H1 (cell line): ENCODE results near the gene C18orf63. TPM values are rescaled to one million over a fixed set of nuclear protein-coding genes. Genes with fewer than 3 reads are reported as not detected.

ENCODE experiments used
- CTCF ChIA-PET: fragments of 300-600 bp; sonication (Branson Sonifier 250); formaldehyde crosslinking; loops from one replicate; lab custom pipeline; 2021; ENCODE audit not compliant: partially characterized antibody; lab: Charles Lee
- POLR2A ChIA-PET: fragments of 300-600 bp; sonication (Branson Sonifier 250); formaldehyde crosslinking; loops from one replicate; lab custom pipeline; 2021; ENCODE audit warnings: inconsistent platforms; ENCODE audit not compliant: partially characterized antibody; lab: Charles Lee
- DNase-seq, 2 experiments: peaks; one replicate each; pipeline versions ENCODE4 v3.0.0 to v3.0.0-alpha.2; 2010 to 2022; ENCODE audit warnings: low spot score in 2 of 2, low read depth in 1 of 2, mixed read lengths in 1 of 2
- FAIRE-seq: peaks from 2 replicates; lab custom pipeline; 2011; peaks lifted over from hg19 to GRCh38; lab: Jason Lieb, UNC
- H2AFZ ChIP-seq: 2 replicates; pipeline ENCODE4 v1.8.1; 2012; ENCODE audit warnings: low read length, inconsistent platforms
- H2AK5ac ChIP-seq: 2 replicates; pipeline ENCODE4 v1.6.1; 2013; ENCODE audit warnings: low read depth, low read length
- H2BK120ac ChIP-seq: replicated peaks from 2 replicates; pipeline ENCODE3; 2013; ENCODE audit warnings: low read depth, low read length, inconsistent platforms
- H2BK12ac ChIP-seq: 2 replicates; pipeline ENCODE4 v1.6.1; 2013; ENCODE audit warnings: low read depth, low read length
- H2BK15ac ChIP-seq: 2 replicates; pipeline ENCODE4 v1.6.1; 2013; ENCODE audit warnings: low read length
- H2BK20ac ChIP-seq: 2 replicates; pipeline ENCODE4 v1.6.1; 2013; ENCODE audit warnings: low read length
- H2BK5ac ChIP-seq: 2 replicates; pipeline ENCODE4 v1.6.1; 2013; ENCODE audit warnings: low read depth, low read length
- H3K14ac ChIP-seq: 2 replicates; pipeline ENCODE4 v1.6.1; 2013; ENCODE audit warnings: inconsistent platforms; ENCODE audit not compliant: insufficient read length
- H3K18ac ChIP-seq: 2 replicates; pipeline ENCODE4 v1.6.1; 2013; ENCODE audit warnings: low read length; ENCODE audit errors: extremely low read depth
- H3K23ac ChIP-seq: 2 replicates; pipeline ENCODE4 v1.6.1; 2013; ENCODE audit warnings: inconsistent platforms; ENCODE audit not compliant: insufficient read length
- H3K23me2 ChIP-seq: 2 replicates; pipeline ENCODE4 v1.6.1; 2013; ENCODE audit warnings: low read depth, low read length
- H3K27ac ChIP-seq: 2 replicates; pipeline ENCODE4 v1.6.1; 2011; ENCODE audit warnings: low read depth, low read length, inconsistent platforms
- H3K27me3 ChIP-seq, 4 experiments: replicated peaks in 1 of 4; 1 replicate in 1 of 4; 2 replicates in 3 of 4; pipeline versions ENCODE4 v1.6.1 to v1.8.1; 2011 to 2013; ENCODE audit warnings: low read length in 3 of 4, mild to moderate bottlenecking in 3 of 4, inconsistent platforms in 2 of 4, mixed read lengths in 2 of 4, moderate library complexity in 1 of 4; ENCODE audit not compliant: control insufficient read depth in 3 of 4, insufficient read depth in 3 of 4; ENCODE audit errors: extremely low read depth in 1 of 4
- H3K36me3 ChIP-seq, 4 experiments: 2 replicates each; pipeline versions ENCODE4 v1.6.1 to v1.8.1; 2011 to 2013; ENCODE audit warnings: mild to moderate bottlenecking in 4 of 4, low read length in 3 of 4, moderate library complexity in 2 of 4, control low read depth in 1 of 4, inconsistent platforms in 1 of 4; ENCODE audit not compliant: insufficient read depth in 4 of 4, control insufficient read depth in 2 of 4
- H3K4ac ChIP-seq: replicated peaks from 2 replicates; pipeline ENCODE3; 2013; ENCODE audit warnings: low read length, low read depth, mixed read lengths, inconsistent platforms; ENCODE audit not compliant: insufficient read length
- H3K4me1 ChIP-seq, 4 experiments: replicated peaks in 1 of 4; 1 replicate in 1 of 4; 2 replicates in 3 of 4; pipeline versions ENCODE4 v1.6.1 to v1.8.1; 2011 to 2013; ENCODE audit warnings: low read length in 3 of 4, inconsistent platforms in 2 of 4, mixed read lengths in 1 of 4; ENCODE audit not compliant: insufficient read depth in 4 of 4, control insufficient read depth in 3 of 4
- H3K4me2 ChIP-seq, 2 experiments: 2 replicates each; pipeline versions ENCODE4 v1.6.1 to v1.8.1; 2011 to 2013; ENCODE audit warnings: low read depth in 2 of 2, low read length in 2 of 2, control low read depth in 1 of 2, inconsistent platforms in 1 of 2, mild to moderate bottlenecking in 1 of 2; ENCODE audit not compliant: insufficient read depth in 1 of 2
- H3K4me3 ChIP-seq, 4 experiments: fragments of 200-600, 300-600 bp in 1 of 4; sonication (generic), shearing (Covaris generic), sonication (Bioruptor Twin) in 1 of 4; 2 replicates each; pipeline versions ENCODE4 v1.5.1 to v1.8.1; 2011 to 2016; ENCODE audit warnings: low read length in 4 of 4, low read depth in 3 of 4, control low read depth in 2 of 4, inconsistent platforms in 2 of 4, mild to moderate bottlenecking in 2 of 4, mixed read lengths in 1 of 4, moderate library complexity in 1 of 4; ENCODE audit not compliant: insufficient read depth in 2 of 4; ENCODE audit errors: extremely low read depth in 1 of 4
- H3K56ac ChIP-seq: replicated peaks from 2 replicates; pipeline ENCODE3; 2013; ENCODE audit warnings: low read depth, mild to moderate bottlenecking, mixed read lengths, low read length, inconsistent platforms; ENCODE audit not compliant: insufficient read length
- H3K79me1 ChIP-seq: 2 replicates; pipeline ENCODE4 v1.6.1; 2013; ENCODE audit warnings: low read depth, low read length, control low read depth
- H3K79me2 ChIP-seq, 2 experiments: 2 replicates each; pipeline versions ENCODE4 v1.6.1 to v1.8.1; 2012 to 2013; ENCODE audit warnings: low read length in 2 of 2, mild to moderate bottlenecking in 2 of 2, inconsistent platforms in 1 of 2; ENCODE audit not compliant: insufficient read depth in 2 of 2, control insufficient read depth in 1 of 2
- H3K9ac ChIP-seq, 4 experiments: replicated peaks in 1 of 4; 1 replicate in 1 of 4; 2 replicates in 3 of 4; pipeline versions ENCODE4 v1.6.1 to v1.8.1; 2011 to 2013; ENCODE audit warnings: low read depth in 3 of 4, low read length in 3 of 4, control low read depth in 2 of 4, mild to moderate bottlenecking in 2 of 4, moderate library complexity in 2 of 4, inconsistent platforms in 1 of 4; ENCODE audit errors: extremely low read depth in 1 of 4
- H3K9me3 ChIP-seq, 2 experiments: 2 replicates each; pipeline versions ENCODE4 v1.6.1 to v1.8.1; 2012 to 2013; ENCODE audit warnings: mild to moderate bottlenecking in 2 of 2, moderate library complexity in 2 of 2, control low read depth in 1 of 2, inconsistent platforms in 1 of 2, low read depth in 1 of 2, low read length in 1 of 2, mixed read lengths in 1 of 2; ENCODE audit not compliant: insufficient read depth in 2 of 2
- H4K20me1 ChIP-seq, 2 experiments: replicated peaks in 1 of 2; 2 replicates each; pipeline versions ENCODE3 to v1.8.1; 2011 to 2013; ENCODE audit warnings: inconsistent platforms in 2 of 2, low read length in 2 of 2, mild to moderate bottlenecking in 1 of 2; ENCODE audit not compliant: insufficient read depth in 2 of 2, control insufficient read depth in 1 of 2
- H4K5ac ChIP-seq: 2 replicates; pipeline ENCODE4 v1.6.1; 2013; ENCODE audit warnings: low read length, low read depth, mixed read lengths, inconsistent platforms; ENCODE audit not compliant: insufficient read length
- H4K8ac ChIP-seq: 2 replicates; pipeline ENCODE4 v1.8.0; 2013; ENCODE audit warnings: mild to moderate bottlenecking, moderate library complexity, low read length, inconsistent platforms; ENCODE audit not compliant: insufficient read depth; ENCODE audit errors: extremely low read depth
- H4K91ac ChIP-seq: replicated peaks from 2 replicates; pipeline ENCODE3; 2013; ENCODE audit warnings: low read length, mixed read lengths, inconsistent platforms; ENCODE audit not compliant: insufficient read length
- CREB1 ChIP-seq: IDR thresholded peaks from 2 replicates; pipeline ENCODE4 v1.6.1; 2012; ENCODE audit warnings: inconsistent platforms
- E2F6 ChIP-seq: IDR thresholded peaks from 2 replicates; pipeline ENCODE4 v1.6.1; 2012; ENCODE audit warnings: inconsistent platforms
- JUND ChIP-seq: IDR thresholded peaks from 2 replicates; pipeline ENCODE4 v1.6.1; 2011; ENCODE audit warnings: mild to moderate bottlenecking, improper control_type of control experiment, low read length
- PHF8 ChIP-seq: fragments of 200-600 bp; sonication (generic); conservative IDR thresholded peaks from 2 replicates; pipeline ENCODE4 v1.7.1; 2012; ENCODE audit warnings: low read depth, mild to moderate bottlenecking, inconsistent platforms, low read length, moderate library complexity
- POLR2AphosphoS5 ChIP-seq: IDR thresholded peaks from 2 replicates; pipeline ENCODE4 v1.6.1; 2011; ENCODE audit warnings: low read depth, low read length
- SAP30 ChIP-seq: fragments of 300-600 bp; sonication (generic); IDR thresholded peaks from 2 replicates; pipeline ENCODE4 v1.7.1; 2012; ENCODE audit warnings: low read length, moderate library complexity, mild to moderate bottlenecking, inconsistent platforms; ENCODE audit not compliant: insufficient read depth, insufficient replicate concordance
- SIX5 ChIP-seq: IDR thresholded peaks from 2 replicates; pipeline ENCODE4 v1.6.1; 2011; ENCODE audit warnings: mild to moderate bottlenecking, low read depth, low read length
- SP1 ChIP-seq: IDR thresholded peaks from 2 replicates; pipeline ENCODE4 v1.6.1; 2011; ENCODE audit warnings: low read depth, low read length
- SP4 ChIP-seq: IDR thresholded peaks from 2 replicates; pipeline ENCODE4 v1.6.1; 2012; ENCODE audit warnings: low read length, inconsistent platforms
- TBP ChIP-seq: IDR thresholded peaks from 2 replicates; pipeline ENCODE4 v1.6.1; 2011; ENCODE audit warnings: low read depth, low read length, improper control_type of control experiment
- ZNF274 ChIP-seq: IDR thresholded peaks from 2 replicates; pipeline ENCODE4 v1.7.0; 2012; ENCODE audit warnings: low read length, borderline replicate concordance; ENCODE audit errors: extremely low read depth
- WGBS, 2 experiments: shearing (Covaris generic) in 1 of 2; methylation state at CpG; one replicate each; pipeline versions ENCODE4 v1.1.6 to v1.1.7; 2013 to 2015; ENCODE audit warnings: low lambda C conversion rate in 2 of 2, mixed read lengths in 2 of 2, inconsistent platforms in 1 of 2, low coverage in 1 of 2, missing lambda C conversion rate in 1 of 2; ENCODE audit not compliant: insufficient replicate concordance in 2 of 2, insufficient coverage in 1 of 2, insufficient read length in 1 of 2; ENCODE audit errors: extremely low coverage in 1 of 2, missing lambda C conversion rate in 1 of 2; 5-methylcytosine and 5-hydroxymethylcytosine counted together
- polyA plus RNA-seq, 7 experiments: library from polyadenylated mRNA; depleted of rRNA in 3 of 7; stranded (reverse) in 5 of 7; unstranded in 2 of 7; fragments of >200 nt in 5 of 7; fragments of 200-250 nt in 2 of 7; gene quantifications; 1 replicate in 5 of 7; 2 replicates in 1 of 7; 4 replicates in 1 of 7; pipeline versions ENCODE4 v1.2.1 to v1.2.3, GENCODE V29; 2011 to 2013; ENCODE audit warnings: missing spikeins in 2 of 7, mixed read lengths in 2 of 7
- total RNA-seq: library from RNA; stranded (reverse); fragmentation: NEBNext Ultra II Directional; extraction: Animal tissue kit (Norgen Biotek cat#: 25700); gene quantifications from 2 replicates; pipeline ENCODE4 v1.2.1, GENCODE V29; 2021

C18orf63 gene
- total and polyA plus RNA-seq, 2 of the 8 experiments (the other 6 are each of a cell fraction or from before 2014, with no cell fraction given), result not detected

DNA sequence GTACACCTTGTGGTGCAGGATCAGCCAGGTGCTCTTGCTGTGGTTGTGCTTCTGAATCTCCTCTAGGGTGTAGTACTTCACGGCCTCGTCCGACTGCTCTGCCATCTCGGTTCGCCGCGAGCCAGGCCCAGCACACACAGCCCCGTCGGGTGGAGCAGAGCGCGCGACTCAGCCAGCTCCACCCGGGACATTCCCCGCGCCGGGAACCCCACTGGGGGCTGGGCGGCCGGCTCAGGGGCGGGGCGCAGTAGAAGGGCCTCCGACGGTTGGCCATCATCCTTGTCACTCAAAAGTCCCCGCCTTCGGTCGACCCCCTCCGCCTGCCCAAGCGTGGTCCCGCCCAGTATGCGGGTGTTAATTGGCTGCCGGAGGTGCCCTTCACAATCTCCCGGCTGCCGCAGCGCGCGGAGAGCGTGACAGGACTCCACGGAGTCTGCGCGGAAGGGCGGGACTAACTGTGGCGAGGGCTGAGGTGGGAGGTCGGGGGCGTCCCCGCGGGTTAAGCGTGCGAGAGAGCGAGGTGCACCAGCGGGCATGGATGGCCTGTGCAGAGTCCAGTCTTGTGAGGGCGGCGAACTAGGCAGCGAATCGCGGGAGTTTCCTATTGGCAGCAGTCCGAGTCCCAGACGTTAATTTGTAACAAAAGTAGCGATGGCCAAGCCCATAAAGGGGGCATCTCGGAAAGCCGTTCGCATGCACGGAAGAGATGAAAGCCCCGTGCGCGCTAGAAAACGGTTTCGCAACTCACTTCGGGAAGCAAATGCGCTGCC, 23.7 kb upstream of the C18orf63 start, which contains the start of gene CYB5A:
Gene CYB5A, minus strand, starts transcription at position 193 of the 770 bp plus-strand sequence. Its CDS starts 88 bp downstream, at position 105.
- H3K9ac ChIP-seq, result peak within 1 kb of the TSS; percentile 14 to 72 (median 61)
- peaks cover 12 to 39% of the 10 kb centered on the region in 2 experiments for H3K79me2 ChIP-seq
- peak; percentile 84 to 99 for DNase-seq
- peak within 1 kb of the TSS; percentile 78; the same call in 1 of the 2 replicates for H2BK5ac ChIP-seq
- H3K4me3 ChIP-seq, result peak within 1 kb of the TSS; percentile 79 to 97 (median 86)
- H4K91ac ChIP-seq, result peak within 1 kb of the TSS; percentile 99
- H3K56ac ChIP-seq, result peak within 1 kb of the TSS; percentile 90
- POLR2A ChIA-PET, result interaction anchor here (1.5 kb wide), 1 partner anchor 16 kb away, joined by 3 read pairs; no protein-coding TSS in a partner anchor
- H3K4ac ChIP-seq, result peak within 1 kb of the TSS; percentile 85
- H2BK120ac ChIP-seq, result no peak within 1 kb of the TSS
- peak within 1 kb of the TSS; percentile 95; the same call in 1 of the 2 replicates for H2AFZ ChIP-seq
- H3K4me2 ChIP-seq, result peak within 1 kb of the TSS; percentile 83 to 87
- H4K20me1 ChIP-seq, result no peaks in the 10 kb centered on the region
- H3K79me1 ChIP-seq, result peaks cover 5% of the 10 kb centered on the region
- no peak within 1 kb of the TSS for H2BK20ac ChIP-seq
- H3K9me3 ChIP-seq, result peaks cover 0 to 6% of the 10 kb centered on the region in 2 experiments; a peak in 1 of 4 replicates
- no peak within 1 kb of the TSS for H3K14ac ChIP-seq
- H3K18ac ChIP-seq, result peak within 1 kb of the TSS; percentile 78
- no peak for FAIRE-seq
- peaks cover 8% of the 10 kb centered on the region; the same call in 1 of the 2 replicates for H3K23me2 ChIP-seq
- no peak within 1 kb of the TSS for H2BK15ac ChIP-seq
- H3K27ac ChIP-seq, result no peak within 1 kb of the TSS; the same call in 1 of the 2 replicates
- no peaks in the 10 kb centered on the region for H3K27me3 ChIP-seq
- CTCF ChIA-PET, result interaction anchor here (1.0 kb wide), 1 partner anchor 95 kb away, joined by 3 read pairs; no protein-coding TSS in a partner anchor
- no peaks in the 10 kb centered on the region for H3K36me3 ChIP-seq
- 2% methylated on average over 68 of the region's 68 CpGs; no CpG with 5 or more reads in 1 of the 2 experiments for WGBS, 2 experiments
- no peak within 1 kb of the TSS for H3K23ac ChIP-seq
- H3K4me1 ChIP-seq, result peaks cover 4 to 18% (median 7%) of the 10 kb centered on the region in 4 experiments; a peak in 6 of 7 replicates
- H2BK12ac ChIP-seq, result peak within 1 kb of the TSS; percentile 92; the same call in 1 of the 2 replicates
- peak within 1 kb of the TSS; percentile 88 for H4K8ac ChIP-seq
- peak within 1 kb of the TSS; percentile 77 for H4K5ac ChIP-seq
- H2AK5ac ChIP-seq, result no peak within 1 kb of the TSS
- TF ChIP-seq PHF8, result peak; percentile 5
- TF ChIP-seq SAP30, result peak; percentile 44
- TF ChIP-seq SP1, result peak; percentile 95
- peak; percentile 42; the same call in 1 of the 2 replicates for TF ChIP-seq CREB1
- peak; percentile 44; the same call in 1 of the 2 replicates for TF ChIP-seq E2F6
- no peak for TF ChIP-seq JUND
- no peak for TF ChIP-seq SIX5
- TF ChIP-seq TBP, result no peak
- TF ChIP-seq SP4, result peak; percentile 54; the same call in 1 of the 2 replicates
- TF ChIP-seq ZNF274, result no peak
- no peak for TF ChIP-seq POLR2AphosphoS5
